Stimulated activated CD4-positive, alpha-beta T cell treated with anti-CD3 and anti-CD28 coated beads, Interleukin-2, amount 100 ng/mL, for 48 hours (primary cell): ENCODE measurements around the gene CFP.

Experiments
- DNase-seq, 2 donors: peaks; one replicate each; pipeline ENCODE4 v3.0.0-alpha.2; 2020

CFP gene

DNA sequence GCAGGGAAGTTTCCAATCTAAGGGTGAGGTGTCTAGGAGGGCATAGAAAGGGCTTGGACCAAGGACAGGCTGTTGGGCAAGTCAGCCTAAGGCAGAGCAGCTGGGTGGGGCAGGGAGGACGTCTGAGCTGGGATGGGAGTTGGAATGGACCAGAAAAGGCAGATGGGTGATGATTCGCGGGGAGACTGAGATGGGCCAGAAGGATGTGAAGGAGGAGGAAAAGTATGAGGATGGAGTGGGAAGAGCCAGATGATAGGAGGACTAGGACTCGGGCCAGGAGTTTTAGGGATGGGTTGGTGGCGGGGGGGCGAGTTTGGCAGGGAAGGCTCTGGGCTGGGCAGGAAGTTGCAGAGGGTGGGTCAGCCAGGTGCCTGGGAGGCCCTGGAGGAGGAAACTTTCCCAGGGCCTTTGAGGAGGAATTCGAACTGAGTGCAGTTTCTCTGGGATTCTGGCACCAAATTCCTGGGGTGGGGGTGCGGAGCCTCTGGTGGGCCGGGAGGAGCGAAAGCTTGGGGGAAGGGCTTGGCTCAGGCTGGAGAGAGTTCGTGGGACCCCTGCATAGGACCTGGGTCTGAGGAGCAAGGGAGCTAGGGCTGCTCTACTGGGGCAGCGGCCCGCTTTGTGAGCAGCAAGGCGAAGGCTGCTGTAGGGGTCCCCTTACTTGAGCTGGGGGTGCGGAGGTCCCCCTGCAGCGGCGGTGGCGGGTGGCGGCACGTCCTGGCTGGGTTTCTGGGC lies 56.2 kb downstream of the CFP start:
- DNase-seq = no peak
